B cell (primary cell): ENCODE measurements around the gene INSIG2. TPM values are rescaled to one million over a fixed set of nuclear protein-coding genes. Genes with fewer than 3 reads are reported as not detected.

Experiments
- ATAC-seq: fragments of 200-7000 bp; cut with Tn5 transposase; one replicate; pipeline ENCODE4 v1.10.0; 2021; ENCODE audit warnings: low read depth, mild to moderate bottlenecking, moderate number of reproducible peaks, moderate library complexity
- CTCF ChIA-PET: fragments of 350-600 bp; sonication (Branson Sonifier 250); formaldehyde crosslinking; loops from one replicate; lab custom pipeline; 2021; ENCODE audit warnings: antibody characterized with exemption, inconsistent platforms; lab: Charles Lee
- POLR2A ChIA-PET: fragments of 350-600 bp; sonication (Branson Sonifier 250); formaldehyde crosslinking; loops from one replicate; lab custom pipeline; 2021; ENCODE audit warnings: antibody characterized with exemption; lab: Charles Lee
- DNase-seq: peaks from one replicate; pipeline ENCODE4 v3.0.0; 2013
- H2AFZ ChIP-seq: 2 replicates; pipeline ENCODE4 v1.6.1; 2012; ENCODE audit warnings: mild to moderate bottlenecking, low read depth, low read length; ENCODE audit not compliant: insufficient read depth, poor library complexity, severe bottlenecking
- H3K27ac ChIP-seq, 2 donors: 1 replicate in 1 of 2; 2 replicates in 1 of 2; pipeline ENCODE4 v1.5.1; 2012 to 2013; ENCODE audit warnings: low read length in 2 of 2, mild to moderate bottlenecking in 2 of 2, moderate library complexity in 1 of 2
- H3K27me3 ChIP-seq, 4 experiments: fragments of 200-600 bp in 1 of 4; sonication (generic) in 1 of 4; replicated peaks in 1 of 4; 1 replicate in 2 of 4; 2 replicates in 2 of 4; pipeline versions ENCODE4 v1.6.1 to v1.7.0; 2013 to 2016; ENCODE audit warnings: low read length in 3 of 4, mild to moderate bottlenecking in 2 of 4, mixed read lengths in 1 of 4, moderate library complexity in 1 of 4; ENCODE audit not compliant: insufficient read depth in 4 of 4, control insufficient read depth in 3 of 4; ENCODE audit errors: control extremely low read depth in 1 of 4
- H3K36me3 ChIP-seq, 2 experiments: replicated peaks in 1 of 2; 1 replicate in 1 of 2; 2 replicates in 1 of 2; pipeline versions ENCODE4 v1.6.1 to v1.7.1; 2013; ENCODE audit warnings: low read length in 1 of 2; ENCODE audit not compliant: insufficient read depth in 2 of 2, control insufficient read depth in 1 of 2; ENCODE audit errors: control extremely low read depth in 1 of 2, extremely low read depth in 1 of 2
- H3K4me1 ChIP-seq, 2 donors: fragments of 200-600 bp in 1 of 2; sonication (generic) in 1 of 2; 1 replicate in 1 of 2; 2 replicates in 1 of 2; pipeline versions ENCODE4 v1.5.1 to v1.6.1; 2013 to 2017; ENCODE audit warnings: low read length in 2 of 2; ENCODE audit not compliant: control insufficient read depth in 2 of 2, insufficient read depth in 2 of 2
- H3K4me2 ChIP-seq: replicated peaks from 2 replicates; pipeline ENCODE3; 2012; ENCODE audit warnings: mild to moderate bottlenecking, low read depth, low read length; ENCODE audit not compliant: poor library complexity, severe bottlenecking
- H3K4me3 ChIP-seq, 5 experiments: fragments of 200-600 bp in 1 of 5; sonication (generic) in 1 of 5; 1 replicate in 3 of 5; 2 replicates in 2 of 5; pipeline versions ENCODE4 v1.5.1 to v1.7.0; 2011 to 2016; ENCODE audit warnings: low read length in 4 of 5, mild to moderate bottlenecking in 4 of 5, low read depth in 2 of 5, control low read depth in 1 of 5, moderate library complexity in 1 of 5; ENCODE audit not compliant: insufficient read depth in 1 of 5; ENCODE audit errors: control extremely low read depth in 1 of 5, extremely low read depth in 1 of 5
- H3K79me2 ChIP-seq: fragments of 200-600 bp; sonication (generic); one replicate; pipeline ENCODE4 v1.6.0; 2016; ENCODE audit warnings: low read length; ENCODE audit not compliant: control insufficient read depth, insufficient read depth
- H3K9ac ChIP-seq: fragments of 200-600 bp; sonication (generic); 2 replicates; pipeline ENCODE4 v1.6.1; 2017; ENCODE audit warnings: mild to moderate bottlenecking, low read length, moderate library complexity
- H3K9me3 ChIP-seq, 3 donors: one replicate each; pipeline versions ENCODE4 v1.6.1 to v1.7.1; 2013; ENCODE audit warnings: low read length in 2 of 3; ENCODE audit not compliant: control insufficient read depth in 2 of 3, insufficient read depth in 1 of 3; ENCODE audit errors: control extremely low read depth in 1 of 3
- H4K20me1 ChIP-seq: 2 replicates; pipeline ENCODE4 v1.6.0; 2012; ENCODE audit warnings: mild to moderate bottlenecking, low read length; ENCODE audit not compliant: insufficient read depth, control insufficient read depth, poor library complexity, severe bottlenecking
- H3K27ac Mint-ChIP-seq: one replicate; pipeline ENCODE4 v1.8.0; 2021; ENCODE audit warnings: mixed read lengths
- H3K27me3 Mint-ChIP-seq: one replicate; pipeline ENCODE4 v1.8.0; 2021; ENCODE audit warnings: mixed read lengths
- H3K4me1 Mint-ChIP-seq: one replicate; pipeline ENCODE4 v1.8.0; 2021; ENCODE audit warnings: mixed read lengths
- H3K4me3 Mint-ChIP-seq: one replicate; pipeline ENCODE4 v1.8.0; 2021; ENCODE audit warnings: mixed read lengths
- H3K9me3 Mint-ChIP-seq: one replicate; pipeline ENCODE4 v1.8.0; 2022; ENCODE audit warnings: mixed read lengths; ENCODE audit not compliant: insufficient read depth
- EZH2 ChIP-seq: IDR thresholded peaks from 2 replicates; pipeline ENCODE4 v1.6.1; 2012; ENCODE audit warnings: borderline replicate concordance, low read depth, mild to moderate bottlenecking, moderate library complexity, low read length; ENCODE audit not compliant: insufficient read depth, poor library complexity, severe bottlenecking
- WGBS: methylation state at CpG from one replicate; pipeline ENCODE4 v1.1.5; 2013; ENCODE audit warnings: missing lambda C conversion rate; ENCODE audit not compliant: insufficient coverage; 5-methylcytosine and 5-hydroxymethylcytosine counted together
- intact Hi-C: fragments of 100-400 bp; cut with micrococcal nuclease; formaldehyde crosslinking; loops from one replicate; pipeline ENCODE4 v1.10.0; 2022
- polyA plus RNA-seq: library from polyadenylated mRNA; depleted of rRNA; stranded (reverse); fragments of >200 nt; gene quantifications from 2 replicates; pipeline ENCODE4 v1.2.3, GENCODE V29; 2012
- total RNA-seq, 2 donors: library from RNA; stranded (reverse); fragments of 120-200 nt in 1 of 2; gene quantifications; 1 replicate in 1 of 2; 2 replicates in 1 of 2; pipeline versions ENCODE4 v1.2.3 to v1.2.4, GENCODE V29; 2013 to 2022
- TF ChIP-seq, protein P1 (sequence below): fragments of 200-600 bp; IDR thresholded peaks from one replicate; pipeline ENCODE4 v1.8.0; 2022; ENCODE audit warnings: antibody characterized with exemption, mild to moderate bottlenecking

The INSIG2 gene
- total and polyA plus RNA-seq, 2 donors (not counting 1 experiment from before 2014, with no cell fraction given), result 14.2 to 29.5 TPM

- POLR2A ChIA-PET, result no interaction called here
- Mint-ChIP-seq H3K4me3 (no peak overlapping the region), H3K27ac (no peak overlapping the region), H3K27me3 (peaks cover 42% of the 10 kb centered on the region), H3K9me3 (no peaks in the 10 kb centered on the region), H3K4me1 (no peaks in the 10 kb centered on the region)
- Histone ChIP-seq H4K20me1 (no peaks in the 10 kb centered on the region), H3K4me1 (no peaks in the 10 kb centered on the region), H3K9ac (no peak overlapping the region), H3K27me3 (peaks cover 0 to 14% (median 4%) of the 10 kb centered on the region in 4 experiments), H3K27ac (no peak overlapping the region), H3K36me3 (no peaks in the 10 kb centered on the region), H3K9me3 (no peaks in the 10 kb centered on the region), H3K4me2 (no peak overlapping the region), H3K4me3 (no peak overlapping the region), H3K79me2 (no peaks in the 10 kb centered on the region), H2AFZ (no peak overlapping the region)
- TF ChIP-seq, protein P1, sequence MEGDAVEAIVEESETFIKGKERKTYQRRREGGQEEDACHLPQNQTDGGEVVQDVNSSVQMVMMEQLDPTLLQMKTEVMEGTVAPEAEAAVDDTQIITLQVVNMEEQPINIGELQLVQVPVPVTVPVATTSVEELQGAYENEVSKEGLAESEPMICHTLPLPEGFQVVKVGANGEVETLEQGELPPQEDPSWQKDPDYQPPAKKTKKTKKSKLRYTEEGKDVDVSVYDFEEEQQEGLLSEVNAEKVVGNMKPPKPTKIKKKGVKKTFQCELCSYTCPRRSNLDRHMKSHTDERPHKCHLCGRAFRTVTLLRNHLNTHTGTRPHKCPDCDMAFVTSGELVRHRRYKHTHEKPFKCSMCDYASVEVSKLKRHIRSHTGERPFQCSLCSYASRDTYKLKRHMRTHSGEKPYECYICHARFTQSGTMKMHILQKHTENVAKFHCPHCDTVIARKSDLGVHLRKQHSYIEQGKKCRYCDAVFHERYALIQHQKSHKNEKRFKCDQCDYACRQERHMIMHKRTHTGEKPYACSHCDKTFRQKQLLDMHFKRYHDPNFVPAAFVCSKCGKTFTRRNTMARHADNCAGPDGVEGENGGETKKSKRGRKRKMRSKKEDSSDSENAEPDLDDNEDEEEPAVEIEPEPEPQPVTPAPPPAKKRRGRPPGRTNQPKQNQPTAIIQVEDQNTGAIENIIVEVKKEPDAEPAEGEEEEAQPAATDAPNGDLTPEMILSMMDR, result no peak
- TF ChIP-seq EZH2, result no peak
- CTCF ChIA-PET, result no interaction called here
- intact Hi-C loops, result no loop called here
- DNase-seq (no peak), ATAC-seq (no peak)
Observed at GRCh38 chr2:118150294-118150693, 62.0 kb downstream of the INSIG2 start.

DNA sequence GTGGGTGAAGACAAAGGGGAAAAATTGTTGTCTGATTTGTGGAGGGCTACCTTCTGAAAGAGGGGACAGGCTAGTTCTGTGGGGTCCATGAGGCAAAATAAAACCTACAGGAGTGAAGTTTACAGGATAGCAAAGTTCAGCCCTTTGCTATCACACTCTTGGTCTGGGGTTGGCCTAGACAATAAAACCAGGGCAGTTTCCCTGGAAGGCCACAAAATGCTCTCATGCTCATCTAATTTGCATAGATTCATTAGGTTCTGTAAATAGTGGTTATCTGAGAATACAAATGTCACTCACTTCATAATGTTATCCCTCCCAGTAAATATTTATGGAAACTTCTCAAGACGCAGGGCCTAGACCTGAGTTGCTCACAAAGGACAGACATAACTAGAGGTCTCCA lies 63.6 kb downstream of the INSIG2 start:
- 88% methylated on average over 1 of the region's 1 CpG for WGBS
- H3K9ac ChIP-seq, result no peak overlapping the region
- H3K4me2 ChIP-seq, result no peak overlapping the region
- ChIA-PET CTCF (no interaction called here), POLR2A (no interaction called here)
- Mint-ChIP-seq H3K4me1 (no peaks in the 10 kb centered on the region), H3K4me3 (no peak overlapping the region), H3K9me3 (peaks cover 7% of the 10 kb centered on the region), H3K27me3 (peaks cover 35% of the 10 kb centered on the region), H3K27ac (no peak overlapping the region)
- no peak for DNase-seq
- no peaks in the 10 kb centered on the region for H3K79me2 ChIP-seq
- ATAC-seq, result no peak
- H3K9me3 ChIP-seq, result no peaks in the 10 kb centered on the region
- no peak overlapping the region for H2AFZ ChIP-seq
- TF ChIP-seq, protein P1, result no peak
- TF ChIP-seq EZH2, result no peak
- intact Hi-C loops, result no loop called here
- H3K27me3 ChIP-seq, result peaks cover 0 to 11% (median 4%) of the 10 kb centered on the region in 4 experiments
- H4K20me1 ChIP-seq, result no peaks in the 10 kb centered on the region
- H3K4me3 ChIP-seq, result no peak overlapping the region
- H3K36me3 ChIP-seq, result no peaks in the 10 kb centered on the region
- H3K4me1 ChIP-seq, result no peaks in the 10 kb centered on the region
- H3K27ac ChIP-seq, result no peak overlapping the region
